OCI-M1 (cell line): ENCODE results near the gene PDE8B.
A peak's percentile ranks its signal among the peaks of the same experiment; 100 is the strongest.

Source experiments
- DNase-seq: peaks from one replicate; lab custom pipeline; 2025; lab: John Stamatoyannopoulos, UW

The PDE8B gene, protein sequence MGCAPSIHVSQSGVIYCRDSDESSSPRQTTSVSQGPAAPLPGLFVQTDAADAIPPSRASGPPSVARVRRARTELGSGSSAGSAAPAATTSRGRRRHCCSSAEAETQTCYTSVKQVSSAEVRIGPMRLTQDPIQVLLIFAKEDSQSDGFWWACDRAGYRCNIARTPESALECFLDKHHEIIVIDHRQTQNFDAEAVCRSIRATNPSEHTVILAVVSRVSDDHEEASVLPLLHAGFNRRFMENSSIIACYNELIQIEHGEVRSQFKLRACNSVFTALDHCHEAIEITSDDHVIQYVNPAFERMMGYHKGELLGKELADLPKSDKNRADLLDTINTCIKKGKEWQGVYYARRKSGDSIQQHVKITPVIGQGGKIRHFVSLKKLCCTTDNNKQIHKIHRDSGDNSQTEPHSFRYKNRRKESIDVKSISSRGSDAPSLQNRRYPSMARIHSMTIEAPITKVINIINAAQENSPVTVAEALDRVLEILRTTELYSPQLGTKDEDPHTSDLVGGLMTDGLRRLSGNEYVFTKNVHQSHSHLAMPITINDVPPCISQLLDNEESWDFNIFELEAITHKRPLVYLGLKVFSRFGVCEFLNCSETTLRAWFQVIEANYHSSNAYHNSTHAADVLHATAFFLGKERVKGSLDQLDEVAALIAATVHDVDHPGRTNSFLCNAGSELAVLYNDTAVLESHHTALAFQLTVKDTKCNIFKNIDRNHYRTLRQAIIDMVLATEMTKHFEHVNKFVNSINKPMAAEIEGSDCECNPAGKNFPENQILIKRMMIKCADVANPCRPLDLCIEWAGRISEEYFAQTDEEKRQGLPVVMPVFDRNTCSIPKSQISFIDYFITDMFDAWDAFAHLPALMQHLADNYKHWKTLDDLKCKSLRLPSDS

DNA sequence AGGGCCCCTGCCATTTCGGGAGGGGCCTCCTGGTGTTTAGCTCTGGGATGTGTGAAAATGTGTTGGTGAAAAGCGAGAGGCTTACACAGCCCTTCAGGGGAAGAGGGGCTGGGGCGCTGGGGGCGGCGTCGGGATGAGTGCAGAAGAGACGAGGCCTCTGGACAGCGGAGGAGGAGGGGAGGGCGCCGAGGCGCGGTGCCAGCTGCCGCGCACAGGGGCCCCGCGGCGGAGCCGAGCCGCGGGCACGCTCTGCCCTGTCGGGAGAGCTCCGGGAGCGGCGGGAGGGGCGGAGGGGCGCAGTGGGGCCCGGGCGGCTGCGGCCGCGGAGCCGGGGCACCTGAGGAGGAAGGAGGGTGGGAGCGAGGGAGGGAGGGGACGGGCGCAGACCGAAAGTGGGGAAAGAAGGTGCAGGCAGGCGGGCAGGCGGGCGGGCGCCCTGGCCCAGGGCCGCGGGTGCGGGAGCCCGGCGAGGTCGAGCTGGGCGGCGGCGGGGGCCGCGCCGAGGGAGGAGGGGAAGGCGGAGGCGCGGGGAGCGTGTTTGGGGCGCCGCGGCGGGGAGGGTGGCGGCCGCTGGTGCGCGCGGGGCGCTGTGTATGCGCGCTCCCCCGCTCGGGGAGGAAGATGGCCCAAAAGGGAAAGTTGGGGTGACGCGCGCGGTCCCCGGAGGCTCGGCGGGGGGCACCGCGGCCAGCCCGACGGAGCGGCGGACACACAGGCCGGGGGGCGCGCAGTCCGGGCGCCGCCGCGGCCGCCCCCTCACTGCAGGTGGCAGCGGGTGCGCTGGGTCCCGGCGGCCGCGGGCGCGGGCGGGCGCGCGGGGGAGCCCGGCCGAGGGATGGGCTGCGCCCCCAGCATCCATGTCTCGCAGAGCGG, at the start of gene PDE8B:
Gene PDE8B, plus strand, starts transcription at position 590 of the 873 bp plus-strand sequence. Its CDS starts 246 bp downstream, at position 836.
- DNase-seq = no peak

DNA sequence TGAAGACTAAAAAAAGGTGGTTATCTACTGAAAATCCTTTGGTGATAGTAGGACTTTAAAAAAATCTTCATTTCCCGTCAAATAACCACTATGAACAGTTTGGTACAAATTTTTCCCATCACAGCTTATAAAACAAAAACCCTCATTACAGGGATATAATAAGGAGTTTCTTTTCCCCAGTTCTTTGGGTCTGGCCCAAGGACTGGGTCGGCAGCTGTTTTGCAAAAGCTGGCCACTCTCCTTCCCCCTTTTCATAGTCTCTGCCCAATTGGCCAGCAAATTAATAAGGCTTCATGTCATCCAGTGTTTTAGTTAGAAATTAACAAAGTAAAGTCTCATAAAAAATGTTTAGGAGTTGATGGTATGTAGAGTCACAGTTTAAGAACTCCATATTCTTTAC, 47.0 kb upstream of the PDE8B start:
- DNase-seq = no peak

DNA sequence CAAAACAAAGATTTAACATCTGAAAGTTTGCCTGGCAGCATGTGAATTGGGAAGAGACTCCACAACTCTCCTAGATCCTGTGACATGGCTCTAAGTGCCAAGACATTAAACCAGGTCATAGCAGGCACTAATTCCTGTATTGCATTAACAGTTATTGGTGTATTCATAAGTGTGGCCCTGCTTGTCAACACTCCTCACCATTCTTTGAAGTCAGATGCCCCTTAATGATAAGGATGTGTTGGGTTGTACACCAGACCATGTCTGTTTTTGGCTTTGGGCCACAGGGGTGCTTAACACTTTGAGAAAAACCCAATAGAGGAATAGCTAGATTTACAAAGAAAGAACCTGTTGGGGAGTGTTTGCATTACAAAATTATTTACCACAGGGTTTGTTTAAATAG, 43.4 kb upstream of the PDE8B start:
- DNase-seq = no peak

GRCh38 chr5:77167695-77168121, 42.8 kb upstream of the PDE8B start:
- DNase-seq = no peak

- DNase-seq = no peak
Observed at GRCh38 chr5:77168161-77168878, 42.2 kb upstream of the PDE8B start.

DNA sequence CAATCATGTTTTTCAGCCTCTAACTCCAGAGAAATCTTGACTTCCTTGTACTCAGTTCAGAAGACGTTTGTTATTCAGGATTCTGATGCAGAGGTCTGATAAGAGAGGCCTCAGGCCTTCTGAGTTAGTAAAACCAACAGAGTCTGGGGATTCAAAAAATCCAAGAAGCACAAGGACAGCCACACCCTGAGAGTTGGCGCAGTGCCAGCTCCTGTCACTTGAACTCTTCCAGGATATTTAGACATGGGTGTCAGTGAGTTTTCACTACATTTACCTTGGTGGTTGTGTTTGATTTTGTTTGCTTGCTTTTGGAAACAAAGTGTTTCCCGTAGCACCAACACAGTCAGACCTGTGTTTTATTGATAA, 41.6 kb upstream of the PDE8B start:
- DNase-seq = peak; percentile 42

DNA sequence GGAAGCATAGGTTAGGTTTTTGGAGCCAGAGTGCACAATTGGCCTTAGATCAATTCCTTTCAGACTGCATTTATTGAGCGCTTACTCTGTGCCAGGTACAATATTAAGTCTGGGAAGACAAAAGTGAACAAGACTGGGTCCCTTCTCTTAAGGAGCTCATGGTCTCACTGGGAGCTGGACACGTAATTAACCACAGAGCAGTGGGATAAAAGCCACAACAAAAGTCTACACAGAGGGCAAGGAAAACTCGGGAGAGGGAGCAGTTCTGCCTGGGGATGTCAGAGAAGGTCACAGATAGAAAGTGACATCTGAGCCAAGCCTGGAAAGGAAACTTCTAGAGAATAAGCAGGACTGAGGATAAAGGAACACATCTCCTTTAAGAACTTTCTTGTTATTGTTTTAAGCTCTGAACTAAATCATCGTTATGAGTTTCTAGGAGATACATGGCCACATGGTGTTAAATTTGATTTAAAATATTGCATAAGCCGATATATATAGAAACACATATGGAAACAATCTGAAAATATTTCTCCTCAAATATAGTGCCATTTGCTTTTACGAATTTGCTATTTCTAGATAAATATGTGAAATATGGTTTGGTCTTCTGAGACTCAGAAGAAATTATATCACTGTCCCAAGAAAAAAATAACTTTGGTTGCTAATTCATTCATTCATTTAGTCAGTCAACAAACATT, 40.1 kb upstream of the PDE8B start:
- no peak for DNase-seq

DNA sequence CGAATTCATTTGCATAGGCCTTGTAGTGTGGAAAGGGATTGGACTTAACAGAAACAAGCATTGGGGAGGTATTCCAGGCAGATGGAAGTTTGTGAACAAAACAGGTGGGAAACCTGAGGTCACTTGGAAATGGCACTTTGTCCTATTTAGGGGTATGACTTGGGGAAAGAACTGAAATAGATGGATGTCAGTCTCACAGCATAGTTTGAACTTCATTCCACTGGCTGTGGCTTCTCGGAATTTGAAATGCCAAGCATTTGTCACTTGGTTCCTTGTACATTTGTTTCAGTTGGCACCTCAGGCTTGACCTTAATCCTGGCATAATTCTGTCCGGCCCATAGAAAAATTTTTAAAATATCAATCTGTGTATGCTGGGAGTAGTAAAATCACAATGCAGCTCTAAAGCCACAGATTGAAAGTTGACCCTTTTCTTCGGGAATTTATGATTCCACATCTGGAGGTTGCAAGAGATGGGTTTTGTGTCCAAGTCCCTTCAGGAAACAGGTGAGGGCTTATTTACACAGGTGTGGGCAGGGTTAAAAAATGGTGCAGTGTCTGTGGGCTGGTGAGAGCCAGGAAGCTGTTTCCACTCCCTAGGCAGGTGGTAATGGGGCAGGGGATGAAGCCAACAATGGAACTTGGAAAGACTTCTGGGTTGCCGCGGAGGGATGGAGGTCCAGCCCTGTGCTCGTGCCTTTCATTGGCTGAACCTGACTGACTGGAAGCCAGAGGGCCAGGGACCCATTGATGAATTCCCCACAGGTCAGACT, 39.2 kb upstream of the PDE8B start:
- no peak for DNase-seq

GRCh38 chr5:77172713-77173328, 37.7 kb upstream of the PDE8B start:
- no peak for DNase-seq

DNA sequence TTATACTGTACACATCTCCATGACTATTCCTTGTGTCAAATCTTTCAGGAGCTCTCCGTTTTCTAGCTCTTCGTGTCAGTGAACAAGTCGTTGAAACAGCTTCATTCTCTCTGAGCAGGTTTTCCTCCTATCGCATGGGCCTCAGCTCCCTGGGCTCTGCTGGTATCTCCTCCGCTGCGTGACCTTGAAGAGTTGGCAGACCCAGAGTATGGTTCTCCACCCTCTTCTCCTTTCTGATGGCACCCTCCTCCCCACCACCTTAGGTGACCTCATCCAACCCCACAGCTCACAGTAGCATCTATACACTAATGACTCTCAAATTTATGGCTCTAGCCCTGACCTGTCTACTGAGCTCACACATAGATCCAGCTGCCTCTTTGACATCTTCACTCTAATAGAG, 36.0 kb upstream of the PDE8B start:
- DNase-seq = no peak

DNA sequence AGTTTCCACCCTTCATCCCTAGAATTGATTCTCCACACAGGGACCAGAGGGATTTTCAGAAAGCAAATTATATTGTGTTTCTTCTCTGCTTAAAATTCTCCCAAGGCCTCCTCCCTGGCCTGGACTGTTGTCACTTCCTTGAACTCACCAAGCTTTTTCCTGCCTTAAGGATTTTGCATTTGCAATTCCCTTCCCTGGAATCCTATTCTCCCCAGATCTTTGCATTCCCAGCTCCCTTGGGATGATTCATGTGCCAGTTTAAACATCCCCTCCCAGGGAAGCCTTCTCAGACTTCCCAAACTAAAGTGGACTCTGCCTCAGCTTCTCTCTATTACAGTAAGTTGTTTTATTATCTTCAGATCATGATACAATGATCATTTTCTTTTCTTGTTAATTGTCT, 35.2 kb upstream of the PDE8B start:
- DNase-seq = no peak

GRCh38 chr5:77176429-77176828, 34.1 kb upstream of the PDE8B start:
- DNase-seq = no peak

DNA sequence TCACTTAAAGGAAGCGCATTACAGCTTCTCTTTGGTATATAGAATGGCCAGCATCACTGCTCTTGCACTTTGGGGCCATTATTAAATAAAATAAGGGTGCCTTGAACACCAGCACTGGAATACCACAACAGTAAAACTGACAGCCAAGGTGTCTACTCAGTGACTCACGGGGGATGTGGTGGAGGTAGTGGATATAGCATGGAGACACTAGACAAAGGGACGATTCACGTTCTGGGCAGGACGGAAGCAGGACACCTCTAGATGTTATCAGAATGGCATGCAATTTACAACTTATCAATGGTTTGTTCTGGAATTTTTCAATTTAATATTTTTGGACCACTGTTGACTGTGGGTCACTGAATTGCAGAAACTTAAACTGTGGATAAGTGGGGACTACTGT, 32.9 kb upstream of the PDE8B start:
- no peak for DNase-seq

DNA sequence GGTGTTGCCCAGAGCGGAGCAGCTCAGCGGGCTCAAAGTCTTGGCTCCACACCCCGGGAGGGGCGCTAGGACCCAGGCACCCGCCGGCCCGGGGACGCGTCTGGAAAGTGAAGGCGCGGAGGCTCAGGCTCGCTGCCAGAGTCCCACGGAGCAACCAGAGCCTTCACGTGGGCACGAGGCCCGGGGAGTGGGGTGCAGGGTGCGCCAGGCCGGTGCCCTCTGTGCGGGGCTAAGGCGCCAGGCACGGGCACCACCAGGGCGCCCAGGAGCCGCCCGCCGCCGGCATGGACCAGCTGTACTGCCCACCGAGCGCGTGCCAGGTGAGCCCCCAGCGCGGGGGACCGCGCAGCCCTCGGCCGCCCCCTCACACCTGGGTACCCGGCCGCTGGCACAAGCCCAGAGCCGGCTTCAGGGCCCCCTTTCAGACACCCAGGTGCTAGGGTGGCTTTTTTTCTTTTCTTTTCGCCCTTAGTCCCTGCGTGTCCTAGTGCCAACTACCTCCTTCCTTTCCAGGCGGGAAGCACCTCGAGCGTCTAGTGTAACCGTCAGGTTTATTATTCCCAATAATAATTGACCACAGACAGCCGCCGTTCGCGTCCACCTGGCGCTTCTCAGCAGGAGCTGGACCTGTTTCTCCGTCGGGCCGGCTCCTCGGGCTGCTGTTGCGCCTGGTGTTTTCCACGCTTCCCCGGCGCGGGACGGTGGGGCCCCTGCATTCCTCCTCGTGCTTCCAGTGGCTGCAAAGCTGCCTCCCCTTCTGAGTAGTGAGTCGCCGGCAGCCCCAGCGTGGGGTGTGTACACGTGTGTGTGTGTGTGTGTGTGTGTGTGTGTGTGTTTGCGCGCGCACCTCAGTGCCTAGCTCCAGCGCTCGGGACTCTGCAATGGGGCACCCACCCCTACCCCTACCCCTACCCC, 30.1 kb upstream of the PDE8B start:
- no peak for DNase-seq

DNA sequence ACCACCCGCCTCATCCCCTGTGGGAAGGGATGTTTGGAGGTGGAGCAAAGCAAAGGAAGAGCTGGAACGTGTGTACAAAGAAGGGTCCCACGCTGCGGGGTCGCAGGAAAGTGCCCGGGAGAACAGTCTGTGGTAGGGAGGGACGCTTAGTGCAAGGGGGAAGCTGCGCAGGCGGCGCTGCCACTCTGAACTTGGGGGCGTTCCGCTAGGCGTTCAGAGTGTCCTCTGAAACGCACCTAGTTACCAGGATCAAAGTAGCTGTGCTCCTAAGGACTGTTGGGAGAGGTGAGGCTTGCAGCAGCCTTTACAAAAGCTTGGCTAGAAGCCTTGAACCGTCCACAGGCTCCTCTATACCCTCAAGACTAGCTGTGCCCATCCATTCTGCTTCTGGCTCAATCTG, 29.3 kb upstream of the PDE8B start:
- DNase-seq = no peak

GRCh38 chr5:77181596-77182304, 28.7 kb upstream of the PDE8B start:
- no peak for DNase-seq

- no peak for DNase-seq
Observed at GRCh38 chr5:77182367-77182766, 28.1 kb upstream of the PDE8B start.
